Stimulated activated naive CD8-positive, alpha-beta T cell treated with anti-CD3 and anti-CD28 coated beads, Interleukin-15, amount 100 ng/mL, for 72 hours (primary cell): ENCODE measurements around the gene ELSPBP1.
"Not testable (repeated sequence)": the region's sequence is repeated elsewhere in the genome, so short reads cannot be mapped to it uniquely, and the experiment has no call there.

Source experiments
- ATAC-seq: fragments of 150-1000 bp; cut with Tn5 transposase; 2 replicates; pipeline ENCODE4 v1.10.0; 2021; ENCODE audit warnings: mild to moderate bottlenecking, moderate library complexity
- DNase-seq, 2 donors: peaks; one replicate each; pipeline ENCODE4 v3.0.0; 2021 to 2022
- H3K27ac Mint-ChIP-seq, 2 donors: one replicate each; pipeline ENCODE4 v1.8.0; 2022; ENCODE audit warnings: mild to moderate bottlenecking in 2 of 2, mixed read lengths in 2 of 2, moderate library complexity in 2 of 2
- H3K27me3 Mint-ChIP-seq: one replicate; pipeline ENCODE4 v1.8.0; 2022; ENCODE audit warnings: mixed read lengths
- H3K4me1 Mint-ChIP-seq: one replicate; pipeline ENCODE4 v1.8.0; 2022; ENCODE audit warnings: mild to moderate bottlenecking, mixed read lengths
- H3K4me3 Mint-ChIP-seq, 2 donors: one replicate each; pipeline ENCODE4 v1.8.0; 2022; ENCODE audit warnings: mild to moderate bottlenecking in 2 of 2, mixed read lengths in 2 of 2, moderate library complexity in 1 of 2
- H3K9me3 Mint-ChIP-seq, 2 donors: one replicate each; pipeline ENCODE4 v1.8.0; 2022; ENCODE audit warnings: mixed read lengths in 2 of 2

The ELSPBP1 gene

DNA sequence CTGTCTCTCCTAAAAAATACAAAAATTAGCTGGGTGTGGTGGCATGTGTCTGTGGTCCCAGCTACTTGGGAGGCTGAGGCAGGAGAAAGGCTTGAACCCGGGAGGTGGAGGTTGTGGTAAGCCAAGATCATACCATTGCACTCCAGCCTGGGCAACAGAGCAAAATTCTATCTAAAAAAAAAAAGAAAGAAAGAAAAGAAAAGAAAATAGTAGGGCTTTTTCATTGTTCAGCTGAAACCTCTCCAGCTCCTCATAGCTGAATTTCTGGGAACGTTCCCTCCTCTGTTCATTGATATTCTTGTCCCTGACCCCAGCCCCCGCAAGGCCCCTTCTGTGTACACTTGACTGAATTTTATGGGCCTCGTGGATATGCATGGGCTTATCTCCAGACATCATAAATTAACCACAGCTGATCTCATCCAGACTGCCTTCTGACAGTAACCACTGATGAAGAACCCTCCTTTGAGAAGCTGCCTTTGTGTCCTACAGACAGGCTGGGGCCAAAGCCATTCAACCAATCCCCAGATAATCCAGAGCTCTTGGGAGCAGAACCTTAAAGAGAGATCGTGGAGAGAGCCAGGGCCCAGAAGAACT is at the start of gene ELSPBP1:
Gene ELSPBP1, plus strand, starts transcription at position 424 of the 594 bp plus-strand sequence. CDS start 14,036 bp downstream, outside the sequence.
- H3K4me1 Mint-ChIP-seq = no peaks in the 10 kb centered on the region
- ATAC-seq (no peak), DNase-seq (no peak)
- H3K27me3 Mint-ChIP-seq = peaks cover 29% of the 10 kb centered on the region
- H3K9me3 Mint-ChIP-seq = no peaks in the 10 kb centered on the region
- H3K27ac Mint-ChIP-seq = peak within 1 kb of the TSS in 1 of 2 donors; percentile 33
- H3K4me3 Mint-ChIP-seq = no peak within 1 kb of the TSS

GRCh38 chr19:47949852-47950521 is 44.4 kb upstream of the ELSPBP1 start:
- peak overlapping the region in 1 of 2 donors; percentile 48 for H3K27ac Mint-ChIP-seq
- H3K27me3 Mint-ChIP-seq, ATAC-seq, H3K4me1 Mint-ChIP-seq, H3K4me3 Mint-ChIP-seq, H3K9me3 Mint-ChIP-seq: not testable (repeated sequence)
- peak; percentile 46 to 60 for DNase-seq

DNA sequence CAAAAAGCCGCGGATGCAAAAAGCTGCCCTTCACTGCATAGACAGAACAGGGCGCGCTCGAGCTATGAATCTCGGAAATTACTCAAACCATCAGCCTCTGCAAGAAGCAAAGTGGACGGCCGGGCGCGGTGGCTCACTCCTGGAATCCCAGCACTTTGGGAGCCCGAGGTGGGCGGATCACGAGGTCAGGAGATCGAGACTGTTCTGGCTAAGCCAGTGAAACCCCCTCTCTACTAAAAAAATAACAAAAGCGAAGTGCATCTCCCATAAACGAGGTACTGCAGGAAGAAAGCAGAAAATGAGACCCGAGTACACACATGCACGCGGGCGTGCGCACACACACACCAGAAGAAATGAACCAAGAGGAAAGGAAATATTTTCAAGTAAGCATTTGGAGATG is 42.3 kb upstream of the ELSPBP1 start:
- not testable (repeated sequence) for H3K27me3 Mint-ChIP-seq, H3K9me3 Mint-ChIP-seq

GRCh38 chr19:47955936-47956335 is 38.5 kb upstream of the ELSPBP1 start:
- not testable (repeated sequence) for H3K4me1 Mint-ChIP-seq, ATAC-seq, H3K27me3 Mint-ChIP-seq, H3K9me3 Mint-ChIP-seq, H3K4me3 Mint-ChIP-seq, DNase-seq, H3K27ac Mint-ChIP-seq

More for the DNA sequence above, 42.3 kb upstream of the ELSPBP1 start:
- not testable (repeated sequence) for H3K4me1 Mint-ChIP-seq, DNase-seq, H3K4me3 Mint-ChIP-seq, H3K27ac Mint-ChIP-seq, ATAC-seq

- Mint-ChIP-seq H3K27ac (no peak overlapping the region), H3K27me3 (peaks cover 42% of the 10 kb centered on the region), H3K4me3 (no peak overlapping the region), H3K9me3 (no peaks in the 10 kb centered on the region), H3K4me1 (no peaks in the 10 kb centered on the region)
- ATAC-seq = no peak
- no peak for DNase-seq
These were observed 20.9 kb upstream of the ELSPBP1 start for GRCh38 chr19:47973529-47973928.

DNA sequence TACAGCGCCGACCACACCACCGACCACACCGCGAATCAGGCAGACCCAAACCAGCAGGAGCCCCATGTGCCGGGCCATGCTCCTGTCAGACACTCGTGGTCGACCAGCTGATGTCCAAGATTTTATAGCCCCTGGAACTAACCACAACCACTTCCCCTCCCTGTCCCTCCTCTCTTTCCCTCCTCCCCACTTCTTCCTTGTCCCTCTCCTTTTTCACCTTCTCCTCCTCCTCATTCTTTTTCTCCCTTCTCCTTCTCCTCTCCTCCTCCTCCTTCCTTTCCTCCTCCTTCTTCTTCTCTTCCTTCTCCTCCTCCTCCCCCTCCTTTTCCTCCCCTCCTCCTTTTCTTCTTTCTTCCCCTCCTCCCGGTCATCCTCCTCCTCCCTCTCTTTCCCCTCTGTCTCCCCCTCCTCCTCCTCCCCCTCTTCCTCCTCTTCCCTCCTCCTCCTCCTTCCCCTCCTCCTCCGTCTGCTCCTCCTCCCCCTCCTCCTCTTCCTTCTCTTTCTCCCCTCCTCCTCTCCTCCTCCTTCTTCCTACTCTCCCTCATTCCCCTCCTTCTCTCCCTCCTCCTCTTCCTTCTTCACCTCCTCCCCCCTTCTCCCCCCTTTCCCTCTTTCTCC is 3.1 kb upstream of the ELSPBP1 start:
- no peak for ATAC-seq

DNA sequence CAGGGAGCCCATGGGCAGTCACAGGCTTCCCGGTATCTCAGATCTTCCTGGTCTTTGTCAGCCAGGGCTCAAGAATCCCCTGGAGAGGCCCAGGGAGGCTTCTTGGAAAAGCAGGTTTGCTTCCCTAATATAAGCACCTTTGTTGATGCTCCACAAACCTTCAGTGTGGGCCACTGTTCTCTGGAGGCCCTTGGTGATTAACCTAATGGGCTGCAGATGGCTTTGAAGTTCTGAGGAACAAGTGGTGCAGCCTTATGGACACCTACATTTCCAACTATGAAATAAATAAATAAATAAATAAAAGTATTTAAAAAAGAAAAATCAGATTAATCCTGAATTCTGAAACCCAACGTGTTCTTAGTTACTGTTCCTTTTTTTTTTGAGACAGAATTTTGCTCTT is 2.4 kb upstream of the ELSPBP1 start, which contains the start of gene BSPH1:
Gene BSPH1, minus strand, starts transcription at position 101 of the 400 bp plus-strand sequence. Its CDS starts 89 bp downstream, at position 12.
- H3K27ac Mint-ChIP-seq = no peak within 1 kb of the TSS
- peaks cover 29% of the 10 kb centered on the region for H3K27me3 Mint-ChIP-seq
- H3K4me3 Mint-ChIP-seq = no peak within 1 kb of the TSS
- H3K9me3 Mint-ChIP-seq = no peaks in the 10 kb centered on the region
- no peaks in the 10 kb centered on the region for H3K4me1 Mint-ChIP-seq
- ATAC-seq (no peak), DNase-seq (no peak)

More for the DNA sequence above, 3.1 kb upstream of the ELSPBP1 start:
- Mint-ChIP-seq H3K27ac (no peak overlapping the region), H3K9me3 (no peaks in the 10 kb centered on the region), H3K27me3 (peaks cover 25% of the 10 kb centered on the region), H3K4me1 (no peaks in the 10 kb centered on the region), H3K4me3 (no peak overlapping the region)
- no peak for DNase-seq

DNA sequence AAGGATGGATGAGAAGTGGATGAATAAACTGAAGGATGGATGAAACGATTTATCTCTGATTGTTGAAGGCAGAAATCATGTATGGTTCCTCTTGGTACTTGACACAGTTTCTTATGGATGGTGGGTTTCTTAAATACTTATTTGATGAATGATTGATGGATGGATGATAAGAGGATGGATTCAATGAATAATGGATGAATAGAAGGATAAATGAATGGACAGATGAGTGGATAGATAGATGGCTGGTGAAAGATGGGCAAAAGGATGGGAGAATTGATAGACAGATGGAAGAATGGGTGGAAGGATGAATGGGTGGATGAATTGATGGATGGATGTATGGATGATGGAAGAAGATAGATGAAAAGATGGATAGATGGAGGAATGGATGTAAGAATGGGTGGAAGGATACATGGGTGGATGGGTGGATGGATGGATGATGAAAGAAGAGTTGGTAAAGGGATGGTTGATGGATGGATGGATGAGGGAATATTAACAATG is 1.8 kb downstream of the ELSPBP1 start:
- Mint-ChIP-seq H3K9me3 (no peaks in the 10 kb centered on the region), H3K27me3 (peaks cover 23% of the 10 kb centered on the region), H3K27ac (no peak overlapping the region), H3K4me3 (no peak overlapping the region), H3K4me1 (no peaks in the 10 kb centered on the region)
- DNase-seq (no peak), ATAC-seq (no peak)

GRCh38 chr19:47998800-47999199 is 4.4 kb downstream of the ELSPBP1 start:
- H3K4me1 Mint-ChIP-seq = no peaks in the 10 kb centered on the region
- ATAC-seq (no peak), DNase-seq (no peak)
- peaks cover 22% of the 10 kb centered on the region for H3K27me3 Mint-ChIP-seq
- H3K9me3 Mint-ChIP-seq = no peaks in the 10 kb centered on the region
- H3K4me3 Mint-ChIP-seq = no peak overlapping the region
- no peak overlapping the region for H3K27ac Mint-ChIP-seq

DNA sequence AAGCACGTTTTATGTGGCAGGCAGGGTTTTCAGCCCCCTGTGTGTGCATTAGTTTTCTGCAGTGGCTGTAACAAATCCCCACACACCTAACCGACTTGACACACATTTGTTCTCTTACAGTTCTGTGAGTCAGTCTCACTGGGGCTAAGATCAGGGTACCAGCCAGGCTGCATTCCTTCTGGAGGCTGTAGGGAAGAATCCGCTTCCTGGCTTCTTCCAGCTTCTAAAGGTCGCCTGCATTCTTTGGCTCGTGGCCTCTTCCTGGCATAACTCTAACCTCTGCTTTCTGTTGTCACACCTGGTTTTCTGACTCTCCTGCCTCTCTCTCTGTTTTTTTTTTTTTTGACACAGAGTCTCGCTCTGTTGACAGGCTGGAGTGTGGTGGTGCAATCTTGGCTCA is 6.4 kb downstream of the ELSPBP1 start:
- no peaks in the 10 kb centered on the region for H3K9me3 Mint-ChIP-seq
- ATAC-seq = no peak
- no peaks in the 10 kb centered on the region for H3K4me1 Mint-ChIP-seq
- DNase-seq = no peak
- H3K27me3 Mint-ChIP-seq = peaks cover 23% of the 10 kb centered on the region
- no peak overlapping the region for H3K27ac Mint-ChIP-seq
- no peak overlapping the region for H3K4me3 Mint-ChIP-seq

DNA sequence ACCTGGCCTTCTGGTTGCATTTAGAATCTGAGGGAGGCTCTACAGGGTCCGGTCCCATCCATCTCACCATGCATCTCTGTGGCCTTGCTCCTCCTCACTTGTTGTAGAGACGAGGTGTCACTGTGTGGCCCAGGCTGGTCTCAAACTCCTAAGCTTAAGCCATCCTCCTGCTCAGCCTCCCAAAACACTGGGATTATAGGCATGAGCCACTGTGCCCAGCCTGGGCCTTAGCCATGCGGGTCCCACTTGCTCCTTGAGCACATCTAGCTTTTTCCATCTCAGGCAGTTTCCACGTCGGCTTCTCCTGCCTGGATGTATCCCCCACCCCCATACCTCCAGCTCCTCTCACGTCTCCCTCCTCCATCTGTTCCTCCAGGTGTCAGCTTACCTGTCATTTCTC is 9.8 kb downstream of the ELSPBP1 start:
- DNase-seq (no peak), ATAC-seq (no peak)
- Mint-ChIP-seq H3K4me3 (no peak overlapping the region), H3K27ac (peak overlapping the region in 1 of 2 donors; percentile 19), H3K4me1 (no peaks in the 10 kb centered on the region), H3K27me3 (peaks cover 21% of the 10 kb centered on the region), H3K9me3 (peaks cover 0 to 4% of the 10 kb centered on the region in 2 donors)

GRCh38 chr19:48006762-48007161 is 12.3 kb downstream of the ELSPBP1 start:
- no peak overlapping the region for H3K27ac Mint-ChIP-seq
- ATAC-seq (no peak), DNase-seq (no peak)
- H3K9me3 Mint-ChIP-seq = peaks cover 0 to 4% of the 10 kb centered on the region in 2 donors
- H3K4me1 Mint-ChIP-seq = no peaks in the 10 kb centered on the region
- peaks cover 21% of the 10 kb centered on the region for H3K27me3 Mint-ChIP-seq
- no peak overlapping the region for H3K4me3 Mint-ChIP-seq

DNA sequence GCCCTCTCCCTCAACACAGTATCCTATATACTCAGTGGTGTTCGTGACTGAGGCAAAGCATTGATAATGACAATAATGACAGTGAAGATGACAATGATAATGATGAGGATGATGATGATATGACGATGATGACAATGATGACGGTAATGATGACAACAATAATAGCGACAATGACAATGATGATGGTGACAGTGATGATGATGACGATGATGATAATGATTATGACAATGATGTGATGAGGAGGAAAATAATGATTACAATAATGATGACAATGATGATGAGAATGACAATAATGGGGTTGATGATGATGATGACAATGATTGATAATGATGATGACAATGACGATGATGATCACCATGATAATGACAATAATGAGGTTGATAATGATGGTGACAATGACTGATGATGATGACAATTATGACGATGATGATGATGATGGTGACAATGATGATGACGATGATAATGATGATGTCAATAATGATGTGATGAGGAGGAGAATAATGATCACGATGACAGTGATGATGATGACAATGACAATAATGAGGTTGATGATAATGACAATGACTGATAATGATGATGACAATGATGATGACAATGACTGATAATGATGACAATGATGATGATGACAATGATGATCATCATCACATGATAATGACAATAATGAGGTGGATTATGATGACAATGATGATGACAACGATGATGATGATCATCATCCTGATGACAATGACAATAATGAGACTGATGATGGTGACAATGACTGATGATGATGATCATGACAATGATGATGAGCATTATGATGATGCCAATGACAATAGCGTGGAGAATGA is 16.7 kb downstream of the ELSPBP1 start:
- Mint-ChIP-seq H3K9me3 (peaks cover 0 to 4% of the 10 kb centered on the region in 2 donors), H3K27ac (no peak overlapping the region), H3K4me3 (no peak overlapping the region), H3K4me1 (no peaks in the 10 kb centered on the region), H3K27me3 (peaks cover 12% of the 10 kb centered on the region)
- ATAC-seq (no peak), DNase-seq (no peak)

GRCh38 chr19:48020686-48021085 is 26.3 kb downstream of the ELSPBP1 start:
- peaks cover 48% of the 10 kb centered on the region for H3K27me3 Mint-ChIP-seq
- H3K27ac Mint-ChIP-seq = no peak overlapping the region
- no peak for ATAC-seq

GRCh38 chr19:48023011-48023410 is 28.6 kb downstream of the ELSPBP1 start:
- Mint-ChIP-seq H3K27ac (no peak overlapping the region), H3K9me3 (no peaks in the 10 kb centered on the region), H3K4me3 (no peak overlapping the region), H3K27me3 (peaks cover 47% of the 10 kb centered on the region), H3K4me1 (no peaks in the 10 kb centered on the region)
- ATAC-seq (no peak), DNase-seq (no peak)

More at GRCh38 chr19:48020686-48021085, 26.3 kb downstream of the ELSPBP1 start:
- Mint-ChIP-seq H3K9me3 (no peaks in the 10 kb centered on the region), H3K4me1 (no peaks in the 10 kb centered on the region), H3K4me3 (no peak overlapping the region)
- DNase-seq = no peak
